NT2/D1 (cell line): Measurements from ENCODE around the gene AFF3.

Experiments used
- DNase-seq: peaks from one replicate; pipeline ENCODE4 v3.0.0-alpha.2; 2011; ENCODE audit warnings: low read depth, low spot score
- H3K27me3 ChIP-seq: 2 replicates; pipeline ENCODE4 v1.6.0; 2011; ENCODE audit warnings: mild to moderate bottlenecking; ENCODE audit not compliant: insufficient read length, insufficient read depth
- H3K36me3 ChIP-seq: 2 replicates; pipeline ENCODE4 v1.6.1; 2011; ENCODE audit warnings: mild to moderate bottlenecking, low read length, mixed read lengths; ENCODE audit not compliant: insufficient read depth, insufficient read length
- H3K4me1 ChIP-seq: 2 replicates; pipeline ENCODE4 v1.5.1; 2011; ENCODE audit not compliant: insufficient read depth, insufficient read length
- H3K4me3 ChIP-seq: 2 replicates; pipeline ENCODE4 v1.5.1; 2011; ENCODE audit warnings: low read depth; ENCODE audit not compliant: insufficient read length
- H3K9ac ChIP-seq: 2 replicates; pipeline ENCODE4 v1.6.0; 2011; ENCODE audit warnings: low read depth; ENCODE audit not compliant: insufficient read length
- H3K9me3 ChIP-seq: 2 replicates; pipeline ENCODE4 v1.5.1; 2011; ENCODE audit warnings: mild to moderate bottlenecking, low read length; ENCODE audit not compliant: insufficient read depth
- SUZ12 ChIP-seq: IDR thresholded peaks from 2 replicates; pipeline ENCODE4 v1.6.1; 2011; ENCODE audit not compliant: insufficient read length, insufficient read depth; ENCODE audit errors: extremely low read depth
- YY1 ChIP-seq: IDR thresholded peaks from 2 replicates; pipeline ENCODE4 v1.6.1; 2011; ENCODE audit not compliant: insufficient read length, insufficient read depth
- ZNF274 ChIP-seq: IDR thresholded peaks from 2 replicates; pipeline ENCODE4 v1.6.1; 2011; ENCODE audit warnings: mild to moderate bottlenecking, low read depth, low read length

The AFF3 gene

DNA sequence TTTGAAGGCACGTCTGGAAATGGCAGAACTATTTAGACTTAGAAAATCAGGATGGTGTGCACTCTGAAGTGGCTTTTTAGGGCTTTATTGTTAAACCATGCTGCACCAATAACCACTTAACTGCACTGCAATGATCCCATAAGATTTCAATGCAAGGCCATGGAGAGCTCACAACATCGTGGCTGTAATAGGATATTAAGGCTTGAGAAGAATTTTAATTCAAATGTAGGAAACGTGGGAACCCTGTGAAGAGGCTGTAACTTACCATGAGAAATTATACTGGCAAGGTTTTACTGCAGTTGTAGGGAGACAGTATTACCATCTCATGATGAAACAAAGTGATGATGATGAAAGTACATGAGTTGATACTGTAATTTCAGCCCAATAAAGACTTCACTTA lies 242.5 kb downstream of the AFF3 start:
- H3K4me3 ChIP-seq = no peak overlapping the region
- no peaks in the 10 kb centered on the region for H3K27me3 ChIP-seq
- no peak for DNase-seq
- no peak overlapping the region for H3K9ac ChIP-seq
- H3K9me3 ChIP-seq = peaks cover 8% of the 10 kb centered on the region; the same call in 1 of the 2 replicates
- no peaks in the 10 kb centered on the region for H3K4me1 ChIP-seq
- no peak for TF ChIP-seq SUZ12
- no peak for TF ChIP-seq YY1
- TF ChIP-seq ZNF274 = no peak
- no peaks in the 10 kb centered on the region for H3K36me3 ChIP-seq

DNA sequence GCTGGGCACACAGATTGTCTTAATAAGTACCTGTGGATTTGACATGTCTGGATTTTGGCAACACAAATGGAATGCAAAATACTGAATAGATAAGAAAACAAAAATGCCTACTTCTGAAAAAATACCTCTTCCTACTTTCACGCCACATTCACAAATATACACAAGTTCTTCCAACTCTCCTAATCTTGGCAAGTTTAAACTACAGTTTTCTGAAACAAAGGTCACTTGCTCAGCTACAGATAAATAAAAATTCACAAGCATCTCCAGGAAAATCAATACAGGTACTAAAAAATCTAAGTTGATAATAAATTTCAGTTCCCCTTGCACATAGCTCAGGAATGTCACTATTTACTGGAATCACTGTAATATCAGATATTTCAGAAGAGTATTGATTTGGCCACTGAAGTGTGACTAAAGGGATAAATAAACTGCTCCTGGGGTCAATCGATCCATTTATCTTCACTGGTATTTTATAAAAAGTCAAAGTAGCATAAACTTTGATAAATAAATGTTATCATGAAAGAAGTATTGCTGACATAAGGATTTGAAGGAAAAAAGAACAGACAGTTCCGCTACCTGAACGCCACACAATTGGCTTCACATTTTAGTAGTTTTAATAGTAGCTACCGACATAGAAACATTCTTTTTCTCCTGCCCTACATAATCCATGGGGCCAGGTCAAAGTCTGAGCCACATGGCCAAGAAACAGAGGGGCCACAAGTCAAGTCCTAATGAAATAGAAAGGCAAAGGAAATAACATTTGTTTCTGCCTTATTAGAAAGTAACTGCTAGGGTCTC lies 243.1 kb downstream of the AFF3 start:
- H3K4me1 ChIP-seq = no peaks in the 10 kb centered on the region
- H3K4me3 ChIP-seq = no peak overlapping the region
- DNase-seq = no peak
- TF ChIP-seq SUZ12 = no peak
- TF ChIP-seq YY1 = no peak
- no peak for TF ChIP-seq ZNF274
- H3K9ac ChIP-seq = no peak overlapping the region
- H3K27me3 ChIP-seq = no peaks in the 10 kb centered on the region
- no peaks in the 10 kb centered on the region for H3K36me3 ChIP-seq
- H3K9me3 ChIP-seq = peaks cover 8% of the 10 kb centered on the region; the same call in 1 of the 2 replicates

DNA sequence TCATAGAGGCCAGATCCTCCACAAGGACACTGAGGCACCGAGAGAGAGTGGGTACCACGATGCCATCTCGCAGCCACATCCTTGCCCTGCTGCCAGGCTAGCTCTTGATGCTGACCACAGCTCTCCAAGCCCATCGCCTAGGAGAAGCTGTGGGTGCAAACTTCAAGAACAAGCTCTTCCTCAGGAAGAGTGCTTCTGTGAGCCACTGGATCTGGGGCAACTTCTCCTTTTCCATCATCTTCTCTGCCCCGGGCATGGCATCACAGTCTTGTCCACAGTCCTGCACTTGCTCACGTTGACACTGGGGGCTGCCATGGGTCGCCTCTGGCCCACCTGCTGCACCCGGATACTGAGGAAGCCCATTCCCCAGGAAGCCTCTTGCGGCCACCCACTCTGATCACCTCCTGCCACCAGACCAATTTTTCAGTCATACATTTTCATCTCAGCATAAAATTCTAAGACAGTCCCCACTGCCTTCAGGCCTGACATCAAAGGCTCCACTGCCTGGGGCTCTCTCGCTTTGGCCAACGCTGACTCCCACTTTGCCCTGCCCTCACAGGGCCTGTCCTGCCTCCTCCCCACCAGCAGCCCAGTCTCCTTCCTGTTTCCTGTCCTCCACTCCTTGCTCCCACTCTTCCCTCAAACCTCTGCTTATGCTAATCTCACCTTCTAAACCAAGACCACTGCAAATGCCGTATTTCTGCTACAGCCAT lies 243.9 kb downstream of the AFF3 start:
- Histone ChIP-seq H3K9ac (no peak overlapping the region), H3K4me3 (no peak overlapping the region), H3K4me1 (no peaks in the 10 kb centered on the region), H3K27me3 (no peaks in the 10 kb centered on the region), H3K9me3 (peaks cover 8% of the 10 kb centered on the region; the same call in 1 of the 2 replicates), H3K36me3 (no peaks in the 10 kb centered on the region)
- no peak for TF ChIP-seq ZNF274
- TF ChIP-seq YY1 = no peak
- no peak for TF ChIP-seq SUZ12
- DNase-seq = no peak

DNA sequence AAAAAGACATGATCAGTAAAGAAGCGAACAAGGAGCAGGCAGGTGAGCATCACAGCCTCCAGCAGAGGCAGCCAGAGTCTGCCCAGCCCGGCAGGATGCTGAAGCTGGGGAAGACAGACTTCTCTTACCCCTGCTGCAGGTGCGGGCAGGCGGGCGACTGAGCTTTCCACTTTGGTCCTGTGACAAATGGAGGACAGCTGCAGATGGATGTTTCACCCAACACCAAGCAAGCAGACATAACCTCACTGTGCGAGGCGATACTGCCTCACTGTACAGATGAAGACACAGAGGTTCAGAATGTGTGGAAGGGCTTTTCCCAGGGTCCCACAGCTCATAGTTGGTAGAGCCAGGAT lies 251.0 kb downstream of the AFF3 start:
- Histone ChIP-seq H3K27me3 (no peaks in the 10 kb centered on the region), H3K36me3 (no peaks in the 10 kb centered on the region), H3K9me3 (no peaks in the 10 kb centered on the region), H3K9ac (no peak overlapping the region), H3K4me1 (peaks cover 4% of the 10 kb centered on the region), H3K4me3 (no peak overlapping the region)
- TF ChIP-seq YY1 (no peak), SUZ12 (no peak), ZNF274 (no peak)
- no peak for DNase-seq

DNA sequence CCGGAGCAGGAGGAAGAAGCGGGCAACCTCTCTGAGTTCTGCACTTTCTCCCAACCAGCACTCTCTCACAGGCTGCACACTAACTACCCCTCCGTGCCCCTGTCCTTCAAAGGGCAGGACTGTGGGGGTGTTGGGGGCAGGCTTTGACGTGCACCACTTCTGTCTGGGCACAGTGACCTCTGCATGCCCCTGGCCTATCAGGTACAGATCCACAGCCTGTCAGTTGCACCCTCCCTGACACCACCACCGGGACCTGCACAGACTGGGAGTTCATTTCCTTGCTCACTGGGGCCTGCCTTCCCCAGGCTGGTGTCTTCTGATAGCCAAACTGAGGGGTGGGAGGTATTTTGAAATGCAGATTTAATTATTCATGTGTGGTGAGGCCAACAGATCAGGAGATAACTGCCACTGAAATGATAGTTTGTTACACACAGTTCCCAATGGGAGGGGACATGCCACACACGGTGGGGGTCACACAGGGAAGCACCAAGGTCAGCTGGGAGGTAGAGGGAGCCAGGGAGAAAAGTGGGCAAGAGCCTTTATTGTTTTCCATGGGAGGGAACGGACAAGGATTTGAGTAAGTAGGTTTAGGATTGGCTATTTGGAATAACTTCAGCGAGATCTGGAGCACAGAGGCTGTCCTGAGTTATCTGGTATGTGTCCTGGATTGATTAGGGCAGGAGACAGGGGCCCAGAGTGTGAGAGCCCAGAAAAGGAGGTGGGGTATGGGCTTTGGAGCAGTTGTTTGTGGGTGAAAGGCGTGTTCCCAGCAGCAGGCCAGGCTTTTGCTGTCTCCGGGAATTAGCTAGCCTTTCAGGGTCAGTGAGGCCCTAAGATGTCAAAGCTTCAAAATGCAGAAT lies 251.6 kb downstream of the AFF3 start:
- TF ChIP-seq SUZ12 (no peak), YY1 (no peak), ZNF274 (no peak)
- Histone ChIP-seq H3K4me1 (peaks cover 4% of the 10 kb centered on the region), H3K27me3 (no peaks in the 10 kb centered on the region), H3K4me3 (no peak overlapping the region), H3K9me3 (no peaks in the 10 kb centered on the region), H3K36me3 (no peaks in the 10 kb centered on the region), H3K9ac (no peak overlapping the region)
- no peak for DNase-seq

DNA sequence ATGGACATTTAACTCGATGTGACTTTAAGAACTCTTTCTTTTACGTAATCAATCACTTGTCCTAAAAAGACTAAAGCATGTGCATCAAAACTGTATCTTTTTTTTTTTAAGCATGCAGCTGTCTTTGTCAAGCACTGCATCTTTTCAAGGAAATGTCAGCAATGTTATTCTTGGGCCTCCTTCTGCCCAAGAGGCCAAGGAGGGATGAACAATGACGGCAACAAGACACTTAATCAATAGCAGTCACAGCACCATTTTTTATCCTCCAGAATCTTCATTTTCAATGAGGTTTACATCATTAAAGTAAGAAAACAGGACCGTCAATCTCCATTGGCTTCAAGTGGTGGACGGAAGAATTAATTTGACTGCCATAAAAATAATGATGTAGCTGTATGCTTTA lies 253.8 kb downstream of the AFF3 start:
- Histone ChIP-seq H3K27me3 (no peaks in the 10 kb centered on the region), H3K9me3 (no peaks in the 10 kb centered on the region), H3K4me3 (no peak overlapping the region), H3K36me3 (no peaks in the 10 kb centered on the region), H3K4me1 (peaks cover 4% of the 10 kb centered on the region), H3K9ac (no peak overlapping the region)
- no peak for DNase-seq
- TF ChIP-seq ZNF274 (no peak), SUZ12 (no peak), YY1 (no peak)

DNA sequence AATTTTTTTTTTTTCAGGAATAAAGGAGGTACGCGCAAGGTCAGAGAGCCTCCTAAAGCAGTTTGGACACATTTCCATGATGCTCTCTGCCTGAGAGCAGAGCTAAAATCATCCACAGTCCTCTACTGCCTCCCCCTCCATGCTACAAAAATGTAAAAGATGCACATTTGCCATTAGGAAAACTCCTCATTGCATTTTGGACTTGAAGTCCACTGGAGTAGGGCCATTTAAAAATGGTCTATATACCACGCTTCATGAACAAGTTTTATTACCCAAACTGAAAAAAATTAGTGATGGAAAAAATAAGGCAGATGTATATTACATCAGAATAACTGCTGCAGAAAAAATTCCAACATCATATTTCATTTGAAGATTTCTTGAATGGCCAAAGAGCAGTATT lies 256.0 kb downstream of the AFF3 start:
- no peak for TF ChIP-seq SUZ12
- no peak for TF ChIP-seq ZNF274
- no peak for TF ChIP-seq YY1
- no peak overlapping the region for H3K4me3 ChIP-seq
- no peaks in the 10 kb centered on the region for H3K27me3 ChIP-seq
- H3K36me3 ChIP-seq = no peaks in the 10 kb centered on the region
- no peak overlapping the region for H3K9ac ChIP-seq
- peaks cover 6% of the 10 kb centered on the region for H3K4me1 ChIP-seq
- H3K9me3 ChIP-seq = no peaks in the 10 kb centered on the region
- no peak for DNase-seq
